DMS79 treated with DMSO at 0.1 percent for 48 hours (cell line): Measurements from ENCODE around the gene MAP1LC3B.

Source experiments
- DNase-seq: peaks from one replicate; lab custom pipeline; 2025; lab: John Stamatoyannopoulos, UW

Gene MAP1LC3B

GRCh38 chr16:87432330-87432915 lies 40.3 kb downstream of the MAP1LC3B start:
- no peak for DNase-seq

- DNase-seq, result no peak
Measured at GRCh38 chr16:87434146-87434667, 42.1 kb downstream of the MAP1LC3B start.

- no peak for DNase-seq
Measured at GRCh38 chr16:87435372-87436224, 43.5 kb downstream of the MAP1LC3B start.

- DNase-seq, result no peak
Measured at GRCh38 chr16:87436225-87437172, 44.4 kb downstream of the MAP1LC3B start.

GRCh38 chr16:87437327-87437726 lies 45.2 kb downstream of the MAP1LC3B start:
- DNase-seq, result no peak

GRCh38 chr16:87437911-87438610 lies 45.9 kb downstream of the MAP1LC3B start:
- no peak for DNase-seq

GRCh38 chr16:87438611-87438985 lies 46.5 kb downstream of the MAP1LC3B start:
- no peak for DNase-seq

DNA sequence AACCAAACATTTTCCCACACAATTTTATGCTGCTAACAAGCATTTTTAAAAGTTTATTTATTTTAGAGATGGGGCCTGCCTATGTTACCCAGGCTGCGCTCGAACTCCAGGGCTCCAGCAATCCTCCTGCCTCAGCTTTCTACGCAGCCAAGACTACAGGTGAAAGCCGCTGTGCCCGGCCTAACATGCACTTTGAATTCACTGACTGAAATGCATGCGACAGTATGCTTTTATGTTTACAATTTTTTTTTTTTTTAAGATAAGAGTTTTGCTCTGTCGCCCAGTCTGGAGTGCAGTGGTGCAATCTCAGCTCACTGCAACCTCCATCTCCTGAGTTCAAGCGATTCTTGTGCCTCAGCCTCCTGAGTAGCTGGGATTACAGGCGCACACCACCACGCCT lies 47.8 kb downstream of the MAP1LC3B start:
- DNase-seq, result no peak

DNA sequence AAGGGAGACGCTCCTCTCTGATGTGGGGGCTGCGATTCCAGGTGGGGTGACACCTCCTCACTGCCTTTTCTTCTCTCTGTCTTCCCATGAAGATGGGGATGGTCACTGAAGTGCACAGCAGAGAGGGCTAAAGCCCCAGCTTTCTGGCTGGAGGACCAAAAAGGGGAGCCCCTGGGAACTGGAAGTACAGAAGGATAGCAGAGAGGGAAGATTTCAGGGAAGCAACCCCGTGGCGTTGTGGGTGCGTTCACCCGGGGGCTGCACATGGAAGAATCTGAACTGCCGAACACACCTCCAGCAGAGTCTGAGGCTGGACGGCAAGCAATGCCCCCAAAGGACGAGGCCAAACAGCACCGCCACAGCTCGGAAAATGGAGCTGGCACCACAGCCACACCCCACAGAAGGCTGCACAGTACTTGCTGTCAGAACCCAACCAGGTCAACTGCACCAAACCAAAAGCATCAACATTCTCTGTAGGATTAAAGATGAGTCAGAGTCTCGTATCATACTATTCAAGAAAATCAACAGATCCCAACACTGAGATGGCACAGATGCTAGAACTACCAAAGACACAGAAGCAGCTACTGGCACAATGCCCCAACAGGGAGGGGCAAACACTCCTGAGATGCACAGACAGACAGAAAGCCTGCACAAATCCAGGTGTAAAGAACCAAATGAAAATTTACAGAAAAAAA lies 49.9 kb downstream of the MAP1LC3B start:
- DNase-seq, result no peak

GRCh38 chr16:87442581-87442966 lies 50.4 kb downstream of the MAP1LC3B start:
- no peak for DNase-seq

GRCh38 chr16:87443016-87443415 lies 50.9 kb downstream of the MAP1LC3B start:
- no peak for DNase-seq

GRCh38 chr16:87443964-87444363 lies 51.8 kb downstream of the MAP1LC3B start:
- DNase-seq, result no peak

DNA sequence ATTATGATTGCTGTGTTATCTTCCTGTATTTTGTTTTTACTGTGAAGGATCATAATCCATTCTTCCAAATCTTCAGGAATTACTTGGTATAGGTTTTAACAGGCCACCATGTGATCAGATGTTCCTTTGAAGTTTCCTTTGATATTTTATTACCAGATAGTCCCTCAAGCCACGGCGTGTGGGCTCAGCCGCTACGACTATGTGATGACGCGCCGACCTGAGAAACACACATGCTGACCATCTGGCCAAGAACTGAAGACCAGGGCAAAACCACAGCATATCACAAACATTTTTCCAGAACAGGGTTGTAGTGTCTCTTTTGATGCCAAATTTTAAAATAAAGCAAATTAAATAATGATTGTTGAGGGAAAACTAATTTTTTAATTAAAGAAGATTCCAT lies 53.4 kb downstream of the MAP1LC3B start:
- DNase-seq, result no peak

GRCh38 chr16:87446479-87446878 lies 54.3 kb downstream of the MAP1LC3B start:
- no peak for DNase-seq

GRCh38 chr16:87447323-87447722 lies 55.2 kb downstream of the MAP1LC3B start:
- no peak for DNase-seq

- no peak for DNase-seq
Measured at GRCh38 chr16:87448866-87449265, 56.7 kb downstream of the MAP1LC3B start.

GRCh38 chr16:87451563-87452210 lies 59.6 kb downstream of the MAP1LC3B start:
- no peak for DNase-seq

GRCh38 chr16:87453326-87453725 lies 61.2 kb downstream of the MAP1LC3B start:
- no peak for DNase-seq
